K562 (cell line): Measurements from ENCODE around the gene APC2. TPM values are rescaled to one million over a fixed set of nuclear protein-coding genes. Genes with fewer than 3 reads are reported as not detected.
A peak's percentile ranks its signal among the peaks of the same experiment; 100 is the strongest.

ENCODE experiments used
- ATAC-seq: fragments of 200-7000 bp; cut with Tn5 transposase; 3 replicates; pipeline ENCODE4 v1.9.1; 2020; ENCODE audit warnings: moderate library complexity
- BruUV-seq: library from RNA; stranded (reverse); fragments of 400-500 nt; replicated peaks from 2 replicates; lab custom pipeline; 2021; lab: Mats Ljungman, UMichigan
- CTCF ChIA-PET: fragments of 300-600 bp; formaldehyde crosslinking; extraction: SDS; loops from one replicate; lab custom pipeline; 2021; ENCODE audit warnings: low intra/inter-chr PET ratio; lab: Yijun Ruan, JAX
- POLR2A ChIA-PET: fragments of 300-600, 350-650 bp; sonication (Branson Sonifier 250); formaldehyde crosslinking; extraction: SDS; loops from one replicate; lab custom pipeline; 2021; ENCODE audit warnings: antibody characterized with exemption, inconsistent platforms; lab: Yijun Ruan, JAX
- DNase-seq, 4 experiments: peaks; one replicate each; pipeline versions ENCODE4 v3.0.0 to v3.0.0-alpha.2; 2011 to 2018; ENCODE audit warnings: low spot score in 3 of 4, mixed read lengths in 3 of 4; ENCODE audit errors: extremely low read depth in 1 of 4
- FAIRE-seq: peaks from 2 replicates; lab custom pipeline; 2011; peaks lifted over from hg19 to GRCh38; lab: Jason Lieb, UNC
- H2AFZ ChIP-seq: 2 replicates; pipeline ENCODE4 v1.6.0; 2011; ENCODE audit warnings: low read depth, low read length, control low read depth, inconsistent platforms
- H3K27ac ChIP-seq: fragments of 200-600 bp; 3 replicates; pipeline ENCODE4 v1.8.0; 2011; ENCODE audit warnings: low read depth, mild to moderate bottlenecking, control low read depth, inconsistent platforms, low read length, moderate library complexity, mixed read lengths; ENCODE audit errors: extremely low read depth
- H3K27me3 ChIP-seq, 2 experiments: fragments of 300-600 bp in 1 of 2; 2 replicates in 1 of 2; 3 replicates in 1 of 2; pipeline versions ENCODE4 v1.6.0 to v1.8.0; 2011; ENCODE audit warnings: inconsistent platforms in 2 of 2, low read length in 2 of 2, mild to moderate bottlenecking in 1 of 2, mixed read lengths in 1 of 2, moderate library complexity in 1 of 2; ENCODE audit not compliant: control insufficient read depth in 2 of 2, insufficient read depth in 2 of 2
- H3K36me3 ChIP-seq: fragments of 300-600 bp; 3 replicates; pipeline ENCODE4 v1.8.0; 2011; ENCODE audit warnings: mild to moderate bottlenecking, low read length, inconsistent platforms; ENCODE audit not compliant: control insufficient read depth, insufficient read depth
- H3K4me1 ChIP-seq, 2 experiments: fragments of 200-600 bp in 1 of 2; replicated peaks in 1 of 2; 2 replicates in 1 of 2; 3 replicates in 1 of 2; pipeline versions ENCODE4 v1.5.1 to v1.8.0; 2011; ENCODE audit warnings: inconsistent platforms in 2 of 2, low read length in 2 of 2, mild to moderate bottlenecking in 1 of 2, mixed read lengths in 1 of 2, moderate library complexity in 1 of 2; ENCODE audit not compliant: control insufficient read depth in 2 of 2, insufficient read depth in 2 of 2
- H3K4me2 ChIP-seq: 2 replicates; pipeline ENCODE4 v1.6.1; 2011; ENCODE audit warnings: low read length, control low read depth, inconsistent platforms, mixed read lengths; ENCODE audit not compliant: insufficient read depth
- H3K4me3 ChIP-seq: fragments of 200-600 bp; sonication (generic), shearing (Covaris generic); 2 replicates; pipeline ENCODE4 v1.5.1; 2016; ENCODE audit warnings: control low read depth, inconsistent platforms
- H3K79me2 ChIP-seq: fragments of 200-600 bp; 3 replicates; pipeline ENCODE4 v1.8.0; 2011; ENCODE audit warnings: low read length, inconsistent platforms; ENCODE audit not compliant: control insufficient read depth, insufficient read depth
- H3K9ac ChIP-seq, 2 experiments: 2 replicates each; pipeline versions ENCODE4 v1.6.0 to v1.6.1; 2011; ENCODE audit warnings: low read depth in 2 of 2, low read length in 2 of 2, control low read depth in 1 of 2, inconsistent platforms in 1 of 2, mild to moderate bottlenecking in 1 of 2, mixed read lengths in 1 of 2; ENCODE audit not compliant: insufficient read depth in 1 of 2
- H3K9me1 ChIP-seq: one replicate; pipeline ENCODE4 v1.6.0; 2011; ENCODE audit warnings: inconsistent platforms, mild to moderate bottlenecking, low read length, moderate library complexity; ENCODE audit not compliant: control insufficient read depth, insufficient read depth
- H3K9me3 ChIP-seq: replicated peaks from 2 replicates; pipeline ENCODE4 v1.5.1; 2011; ENCODE audit warnings: low read depth, low read length, inconsistent platforms; ENCODE audit not compliant: control insufficient read depth, insufficient read depth
- H4K20me1 ChIP-seq: replicated peaks from 2 replicates; pipeline ENCODE4 v1.6.1; 2011; ENCODE audit warnings: low read length, inconsistent platforms, mixed read lengths; ENCODE audit not compliant: control insufficient read depth, insufficient read depth
- ARHGAP35 ChIP-seq: fragments of 450-650 bp; IDR thresholded peaks from 2 replicates; pipeline ENCODE4 v1.6.1; 2018; ENCODE audit not compliant: partially characterized antibody
- ESRRB ChIP-seq: fragments of 250-450 bp; sonication (Bioruptor Pico); IDR thresholded peaks from 2 replicates; pipeline ENCODE4 v1.5.0; 2020; ENCODE audit warnings: mild to moderate bottlenecking, moderate library complexity, borderline replicate concordance
- HMBOX1 ChIP-seq: sonication (generic); IDR thresholded peaks from 2 replicates; pipeline ENCODE4 v1.6.1; 2016
- POLR2G ChIP-seq: fragments of 200-400 bp; formaldehyde crosslinking; IDR thresholded peaks from 2 replicates; pipeline ENCODE4 v1.6.1; 2017; ENCODE audit warnings: low read depth, mild to moderate bottlenecking, antibody characterized with exemption, low read length, moderate library complexity
- RCOR1 ChIP-seq, 2 experiments: IDR thresholded peaks; 2 replicates each; pipeline ENCODE4 v1.6.1; 2012; ENCODE audit warnings: low read depth in 2 of 2, low read length in 2 of 2, borderline replicate concordance in 1 of 2, improper control_type of control experiment in 1 of 2
- SRF ChIP-seq, 2 experiments: fragments of 250-450, 450-650 bp in 1 of 2; sonication (Bioruptor Pico) in 1 of 2; sonication (generic) in 1 of 2; formaldehyde crosslinking; IDR thresholded peaks; 2 replicates each; pipeline versions ENCODE4 v1.5.0 to v1.5.1; 2020 to 2022; ENCODE audit warnings: mild to moderate bottlenecking in 1 of 2, missing genetic modification reagents in 1 of 2
- XRCC3 ChIP-seq: fragments of 450-650 bp; IDR thresholded peaks from 2 replicates; pipeline ENCODE4 v1.6.1; 2017; ENCODE audit warnings: mild to moderate bottlenecking, moderate library complexity
- ZBTB12 ChIP-seq: fragments of 250-450 bp; sonication (Bioruptor Pico); IDR thresholded peaks from 2 replicates; pipeline ENCODE4 v1.4.0; 2020
- ZBTB33 ChIP-seq: sonication (generic); formaldehyde crosslinking; IDR thresholded peaks from 2 replicates; pipeline ENCODE4 v1.8.1; 2023; ENCODE audit warnings: mild to moderate bottlenecking, missing genetic modification reagents
- ZBTB7A ChIP-seq: IDR thresholded peaks from 2 replicates; pipeline ENCODE4 v1.6.1; 2011; ENCODE audit warnings: low read depth, mild to moderate bottlenecking, low read length, moderate library complexity, borderline replicate concordance; ENCODE audit not compliant: control insufficient read depth
- ZC3H8 ChIP-seq: fragments of 450-650 bp; IDR thresholded peaks from 2 replicates; pipeline ENCODE4 v1.6.1; 2017
- ZNF143 ChIP-seq: sonication (generic); formaldehyde crosslinking; IDR thresholded peaks from 2 replicates; pipeline ENCODE4 v1.9.0; 2022; ENCODE audit warnings: mild to moderate bottlenecking, missing genetic modification reagents
- ZNF253 ChIP-seq: fragments of 250-450 bp; sonication (Bioruptor Pico); conservative IDR thresholded peaks from 2 replicates; pipeline ENCODE4 v1.6.1; 2021; ENCODE audit warnings: mild to moderate bottlenecking
- ZNF740 ChIP-seq, 3 experiments: fragments of 200-800 bp in 1 of 3; sonication (Bioruptor generic) in 1 of 3; sonication (generic) in 1 of 3; formaldehyde crosslinking in 1 of 3; IDR thresholded peaks; 2 replicates each; pipeline versions ENCODE4 v1.6.1 to v1.8.0; 2016 to 2022; ENCODE audit warnings: mild to moderate bottlenecking in 2 of 3, missing compliant biosample characterization in 2 of 3, missing genetic modification characterization in 2 of 3, missing genetic modification reagents in 1 of 3
- WGBS: fragments of 100-300 bp; shearing (Covaris generic); methylation state at CpG from one replicate; pipeline ENCODE4 v1.1.6; 2016; ENCODE audit warnings: low coverage, mixed read lengths; ENCODE audit not compliant: insufficient coverage; ENCODE audit errors: missing lambda C conversion rate; 5-methylcytosine and 5-hydroxymethylcytosine counted together
- in situ Hi-C: fragments of 300-500 bp; cut with MboI; formaldehyde crosslinking; loops from 4 replicates; pipeline ENCODE4 v1.15.0; 2018; ENCODE audit warnings: inconsistent platforms, mixed read lengths
- intact Hi-C: fragments of 100-400 bp; cut with micrococcal nuclease; formaldehyde crosslinking; loops from 2 replicates; pipeline ENCODE4 v1.14.2; 2022
- polyA plus RNA-seq, 8 experiments: library from polyadenylated mRNA; depleted of rRNA in 4 of 8; stranded (reverse) in 5 of 8; unstranded in 3 of 8; fragments of >200 nt; fragmentation: Nextera tagmentation in 2 of 8; fragmentation: Illumina TruSeq in 1 of 8; extraction: Ambion mirVana in 2 of 8; extraction: Trizol in 1 of 8; gene quantifications; 2 replicates each; pipeline versions ENCODE4 v1.2.1 to v1.2.3, GENCODE V29; 2011 to 2014; ENCODE audit warnings: inconsistent platforms in 1 of 8, missing spikeins in 1 of 8
- total RNA-seq, 7 experiments: library from RNA; depleted of rRNA in 6 of 7; stranded (reverse); fragments of >200 nt in 6 of 7; fragmentation: Illumina TruSeq in 2 of 7; extraction: Trizol in 2 of 7; gene quantifications; 2 replicates each; pipeline versions ENCODE4 v1.2.1 to v1.2.3, GENCODE V29; 2011 to 2021; ENCODE audit warnings: low replicate concordance in 1 of 7

The APC2 gene
- total and polyA plus RNA-seq, 9 of the 15 experiments (the other 6 are each of a cell fraction or from before 2014, with no cell fraction given): 0.01 to 0.40 (median 0.05) TPM; not detected in 3

- in situ Hi-C loops: no loop called here
- Histone ChIP-seq H3K9ac (peak overlapping the region in 1 of 2 experiments; percentile 19; a peak in 1 of 4 replicates), H3K9me3 (no peaks in the 10 kb centered on the region), H3K36me3 (no peaks in the 10 kb centered on the region), H3K4me3 (no peak overlapping the region), H3K79me2 (no peaks in the 10 kb centered on the region), H2AFZ (no peak overlapping the region), H3K4me1 (peaks cover 5 to 75% of the 10 kb centered on the region in 2 experiments; a peak in 4 of 5 replicates), H3K9me1 (peaks cover 7% of the 10 kb centered on the region), H3K27me3 (peaks cover 0 to 12% of the 10 kb centered on the region in 2 experiments; a peak in 1 of 5 replicates), H4K20me1 (peaks cover 15% of the 10 kb centered on the region), H3K27ac (no peak overlapping the region), H3K4me2 (no peak overlapping the region)
- FAIRE-seq (no peak), ATAC-seq (no peak), DNase-seq (no peak)
- no TSS peak for BruUV-seq
- POLR2A ChIA-PET: interaction anchor here (0.6 to 3.1 kb wide), 9 partner anchors 10 to 595 kb away, joined by 3 to 10 read pairs (median 3); partner anchors contain the start of gene CIRBP
- CTCF ChIA-PET: no interaction called here
- intact Hi-C loops: no loop called here
- 12% methylated on average over 26 of the region's 30 CpGs for WGBS
- TF ChIP-seq SRF (CRISPR knock-in tag; IDR thresholded peaks at IDR 0.05): no peak
- TF ChIP-seq ZC3H8: no peak
- no peak for TF ChIP-seq ZNF253 (CRISPR knock-in tag)
- TF ChIP-seq ZNF740 (CRISPR knock-in tag; IDR thresholded peaks at IDR 0.05): peak; percentile 68; the same call in 1 of the 2 replicates
- no peak for TF ChIP-seq ZNF740 (tag; IDR thresholded peaks at IDR 0.05)
- no peak for TF ChIP-seq XRCC3
- no peak for TF ChIP-seq RCOR1 (IDR thresholded peaks at IDR 0.05; ENCODE audit: borderline replicate concordance in 1 of 2, low read depth in 2 of 2, low read length in 2 of 2)
- TF ChIP-seq ZNF143: no peak
- TF ChIP-seq POLR2G: peak; percentile 50
- TF ChIP-seq ZBTB12 (CRISPR knock-in tag): no peak
- TF ChIP-seq ZBTB7A: peak; percentile 42; the same call in 1 of the 2 replicates
- TF ChIP-seq ESRRB (CRISPR knock-in tag): no peak
- peak; percentile 57; the same call in 1 of the 2 replicates for TF ChIP-seq ZBTB33 (CRISPR knock-in tag)
- no peak for TF ChIP-seq ARHGAP35
- no peak for TF ChIP-seq HMBOX1
These were observed 3.0 kb downstream of the APC2 start for GRCh38 chr19:1452802-1453524.
